Glomerular endothelial cell (primary cell): ENCODE results near the gene TMEM125. TPM values are rescaled to one million over a fixed set of nuclear protein-coding genes. Genes with fewer than 3 reads are reported as not detected.

ENCODE experiments used
- DNase-seq: peaks from one replicate; pipeline ENCODE4 v3.0.0-alpha.2; 2011; ENCODE audit warnings: low read depth, low spot score; ENCODE audit errors: extremely low read depth
- total RNA-seq: library from RNA; depleted of rRNA; stranded (reverse); fragments of >200 nt; gene quantifications from 2 replicates; pipeline ENCODE4 v1.2.3, GENCODE V29; 2015

The TMEM125 gene
- total RNA-seq, 1 donor from 2014 or later: not detected

DNA sequence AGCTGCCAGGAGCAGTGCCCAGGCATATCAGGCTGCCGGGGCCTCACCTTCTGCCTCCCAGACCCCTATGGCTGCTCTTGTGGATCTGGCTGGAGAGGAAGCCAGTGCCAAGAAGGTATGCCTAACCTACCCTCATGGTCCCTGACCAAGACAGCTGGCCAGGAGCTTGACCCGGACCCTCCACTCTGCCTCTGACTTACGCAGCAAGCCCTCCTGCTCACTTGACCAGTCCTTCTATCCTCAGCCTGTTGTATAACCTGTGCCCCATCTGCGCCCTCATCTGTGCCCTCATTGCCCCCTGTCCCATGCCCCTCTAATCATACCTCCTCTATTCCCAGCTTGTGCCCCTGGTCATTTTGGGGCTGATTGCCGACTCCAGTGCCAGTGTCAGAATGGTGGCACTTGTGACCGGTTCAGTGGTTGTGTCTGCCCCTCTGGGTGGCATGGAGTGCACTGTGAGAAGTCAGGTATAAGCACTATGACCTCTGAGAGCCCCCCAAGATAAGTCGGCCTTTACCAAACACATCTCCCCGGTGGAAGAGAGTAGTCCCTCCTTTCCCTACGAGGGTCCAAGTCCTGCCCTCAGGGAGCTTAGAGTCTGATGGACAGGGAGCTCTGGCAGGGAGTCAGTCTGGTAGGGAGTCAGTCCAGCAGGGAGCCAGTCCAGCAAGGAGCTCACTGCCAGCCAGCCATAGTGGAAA, 37.8 kb downstream of the TMEM125 start:
- DNase-seq: no peak

DNA sequence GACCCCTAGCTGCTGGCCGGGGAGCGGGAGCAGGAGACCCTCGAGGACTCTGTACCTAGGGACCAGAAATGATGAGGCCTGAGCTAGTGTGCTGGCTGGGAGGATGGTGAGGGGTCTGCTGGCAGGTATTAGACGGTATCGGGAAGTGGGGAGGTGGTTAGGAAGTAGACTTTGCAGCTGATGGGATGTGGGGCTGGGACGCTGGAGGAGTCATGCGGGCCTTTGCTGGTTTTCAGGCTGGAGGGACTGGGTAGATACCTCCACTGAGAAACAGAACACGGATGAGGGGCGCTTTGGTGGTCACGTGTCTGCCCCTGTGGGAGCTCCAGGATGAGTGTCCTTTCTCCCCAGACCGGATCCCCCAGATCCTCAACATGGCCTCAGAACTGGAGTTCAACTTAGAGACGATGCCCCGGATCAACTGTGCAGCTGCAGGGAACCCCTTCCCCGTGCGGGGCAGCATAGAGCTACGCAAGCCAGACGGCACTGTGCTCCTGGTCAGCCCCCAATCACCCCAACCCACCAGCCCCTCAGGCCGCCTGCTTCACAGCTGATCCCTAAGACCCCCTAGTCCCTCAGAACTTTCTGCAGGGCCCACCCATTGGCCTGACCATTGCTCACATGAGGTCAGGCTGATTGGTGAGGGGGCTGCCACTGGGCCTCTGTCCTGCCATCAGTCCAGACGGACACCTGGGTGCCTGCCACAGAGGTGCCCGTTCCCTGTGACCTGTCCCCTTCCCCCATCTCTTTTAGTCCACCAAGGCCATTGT, 39.0 kb downstream of the TMEM125 start:
- no peak for DNase-seq

DNA sequence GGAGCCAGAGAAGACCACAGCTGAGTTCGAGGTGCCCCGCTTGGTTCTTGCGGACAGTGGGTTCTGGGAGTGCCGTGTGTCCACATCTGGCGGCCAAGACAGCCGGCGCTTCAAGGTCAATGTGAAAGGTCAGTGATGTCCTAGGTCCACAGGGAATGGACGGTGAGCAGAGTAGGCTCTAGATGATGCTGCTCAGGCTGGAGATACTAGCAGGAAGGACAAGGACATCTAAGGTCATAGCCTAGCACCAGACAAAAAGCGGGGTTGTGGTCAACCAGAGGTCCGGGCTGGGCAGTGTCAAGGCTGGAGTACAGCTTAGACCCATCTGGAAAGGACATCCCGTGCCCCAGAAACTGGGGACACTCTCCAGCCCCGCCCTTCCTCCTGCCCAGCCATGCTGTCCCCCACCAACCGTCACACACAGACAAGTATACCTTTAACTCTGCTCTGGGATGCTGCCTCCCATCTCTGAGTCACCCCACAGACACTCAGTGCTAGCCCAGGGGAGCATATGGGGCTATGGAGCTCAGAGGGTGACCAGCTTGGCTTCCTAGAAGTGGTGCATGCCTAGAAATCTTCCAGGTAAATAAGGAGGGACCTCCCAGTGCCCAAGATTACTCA, 39.7 kb downstream of the TMEM125 start:
- DNase-seq: no peak

DNA sequence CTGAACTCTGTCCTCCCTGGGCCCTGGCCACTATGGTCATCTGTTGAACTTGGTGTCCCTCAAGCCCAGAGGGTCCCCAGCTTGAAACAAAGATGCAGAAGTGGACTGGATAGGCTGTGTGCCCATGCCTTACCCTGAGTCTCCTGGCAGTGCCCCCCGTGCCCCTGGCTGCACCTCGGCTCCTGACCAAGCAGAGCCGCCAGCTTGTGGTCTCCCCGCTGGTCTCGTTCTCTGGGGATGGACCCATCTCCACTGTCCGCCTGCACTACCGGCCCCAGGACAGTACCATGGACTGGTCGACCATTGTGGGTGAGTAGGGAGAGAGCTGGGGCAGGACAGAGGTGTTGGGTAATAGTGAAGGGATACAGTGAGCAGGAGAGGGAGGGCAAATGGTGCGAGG, 41.7 kb downstream of the TMEM125 start:
- no peak for DNase-seq

DNA sequence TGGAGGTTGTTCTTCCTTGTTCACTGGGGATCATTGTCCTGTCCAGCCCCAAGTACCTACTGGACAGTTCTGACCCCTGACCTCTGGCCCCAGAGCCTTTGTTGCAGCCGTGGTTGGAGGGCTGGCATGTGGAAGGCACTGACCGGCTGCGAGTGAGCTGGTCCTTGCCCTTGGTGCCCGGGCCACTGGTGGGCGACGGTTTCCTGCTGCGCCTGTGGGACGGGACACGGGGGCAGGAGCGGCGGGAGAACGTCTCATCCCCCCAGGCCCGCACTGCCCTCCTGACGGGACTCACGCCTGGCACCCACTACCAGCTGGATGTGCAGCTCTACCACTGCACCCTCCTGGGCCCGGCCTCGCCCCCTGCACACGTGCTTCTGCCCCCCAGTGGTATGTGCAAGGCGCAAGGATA, 42.4 kb downstream of the TMEM125 start:
- DNase-seq: no peak

DNA sequence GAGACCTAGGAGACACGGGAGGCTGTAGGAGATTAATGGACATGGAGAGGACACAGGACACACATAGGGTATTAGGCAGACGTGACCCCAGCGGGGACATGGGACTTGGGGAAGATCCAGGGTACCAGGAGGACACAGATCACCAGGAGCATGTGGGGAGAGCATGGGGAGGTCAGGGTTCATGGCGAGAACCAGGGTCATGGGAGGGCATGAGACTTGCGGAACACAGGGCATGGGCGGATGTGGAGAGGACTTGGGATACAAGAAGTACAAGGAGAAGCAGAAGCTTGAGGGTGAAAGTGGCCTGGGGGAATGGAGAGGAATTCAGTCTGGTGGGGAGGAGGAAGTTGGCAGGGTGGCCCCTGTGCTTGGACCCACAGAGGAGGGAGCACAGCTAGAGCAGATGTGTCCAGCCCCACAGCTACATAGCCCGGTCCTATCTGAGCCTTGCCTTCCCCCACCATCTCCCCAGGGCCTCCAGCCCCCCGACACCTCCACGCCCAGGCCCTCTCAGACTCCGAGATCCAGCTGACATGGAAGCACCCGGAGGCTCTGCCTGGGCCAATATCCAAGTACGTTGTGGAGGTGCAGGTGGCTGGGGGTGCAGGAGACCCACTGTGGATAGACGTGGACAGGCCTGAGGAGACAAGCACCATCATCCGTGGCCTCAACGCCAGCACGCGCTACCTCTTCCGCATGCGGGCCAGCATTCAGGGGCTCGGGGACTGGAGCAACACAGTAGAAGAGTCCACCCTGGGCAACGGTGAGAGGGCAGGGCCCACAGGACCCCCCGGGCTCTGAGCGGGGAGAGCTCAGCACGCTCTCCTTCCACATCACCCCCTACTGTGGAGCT, 43.1 kb downstream of the TMEM125 start:
- DNase-seq: no peak

DNA sequence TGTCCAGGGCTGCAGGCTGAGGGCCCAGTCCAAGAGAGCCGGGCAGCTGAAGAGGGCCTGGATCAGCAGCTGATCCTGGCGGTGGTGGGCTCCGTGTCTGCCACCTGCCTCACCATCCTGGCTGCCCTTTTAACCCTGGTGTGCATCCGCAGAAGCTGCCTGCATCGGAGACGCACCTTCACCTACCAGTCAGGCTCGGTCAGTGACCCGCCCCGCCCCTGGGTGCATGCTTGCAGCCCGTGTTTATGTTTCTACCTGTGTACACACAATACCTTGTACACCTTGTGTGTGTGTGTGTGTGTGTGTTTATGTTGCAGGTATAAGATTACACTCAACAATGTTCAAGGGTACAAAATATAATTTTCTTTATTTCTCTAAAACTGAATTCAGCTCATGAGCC, 44.0 kb downstream of the TMEM125 start:
- DNase-seq: no peak

DNA sequence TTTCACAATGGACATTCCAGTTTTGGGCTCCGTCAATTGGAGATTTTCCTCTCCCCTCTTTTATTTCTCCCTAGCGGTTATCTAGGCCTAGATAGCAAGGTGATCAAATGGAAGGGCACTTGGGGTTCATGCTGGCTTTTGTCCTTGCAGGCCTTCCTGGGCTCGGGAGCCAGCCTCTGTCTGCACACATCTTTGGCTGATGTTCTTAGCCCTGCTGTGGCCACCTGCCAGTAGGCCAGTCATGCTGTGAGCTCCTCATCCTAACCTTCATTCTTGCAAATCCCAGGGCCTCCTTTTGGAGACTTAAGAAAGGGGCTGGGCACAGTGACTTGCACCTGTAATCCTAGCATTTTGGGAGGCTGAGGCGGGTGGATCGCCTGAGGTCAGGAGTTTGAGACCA, 44.5 kb downstream of the TMEM125 start:
- no peak for DNase-seq

DNA sequence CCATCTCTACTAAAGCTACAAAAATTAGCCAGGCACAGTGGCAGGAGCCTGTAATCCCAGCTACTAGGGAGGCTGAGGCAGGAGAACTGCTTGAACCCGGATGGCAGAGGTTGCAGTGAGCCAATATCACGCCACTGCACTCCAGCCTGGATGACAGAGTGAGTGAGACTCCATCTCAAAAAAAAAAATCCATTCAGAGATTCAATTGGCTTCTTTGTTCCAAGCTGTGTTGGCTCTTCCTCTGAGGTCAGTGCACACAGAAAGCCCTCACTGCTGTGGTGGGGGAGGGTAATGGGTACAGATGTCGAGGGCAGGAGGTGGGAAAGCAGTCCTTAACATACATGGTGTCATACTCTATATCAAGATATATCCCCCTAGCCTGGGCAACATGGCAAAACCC, 45.7 kb downstream of the TMEM125 start:
- no peak for DNase-seq

DNA sequence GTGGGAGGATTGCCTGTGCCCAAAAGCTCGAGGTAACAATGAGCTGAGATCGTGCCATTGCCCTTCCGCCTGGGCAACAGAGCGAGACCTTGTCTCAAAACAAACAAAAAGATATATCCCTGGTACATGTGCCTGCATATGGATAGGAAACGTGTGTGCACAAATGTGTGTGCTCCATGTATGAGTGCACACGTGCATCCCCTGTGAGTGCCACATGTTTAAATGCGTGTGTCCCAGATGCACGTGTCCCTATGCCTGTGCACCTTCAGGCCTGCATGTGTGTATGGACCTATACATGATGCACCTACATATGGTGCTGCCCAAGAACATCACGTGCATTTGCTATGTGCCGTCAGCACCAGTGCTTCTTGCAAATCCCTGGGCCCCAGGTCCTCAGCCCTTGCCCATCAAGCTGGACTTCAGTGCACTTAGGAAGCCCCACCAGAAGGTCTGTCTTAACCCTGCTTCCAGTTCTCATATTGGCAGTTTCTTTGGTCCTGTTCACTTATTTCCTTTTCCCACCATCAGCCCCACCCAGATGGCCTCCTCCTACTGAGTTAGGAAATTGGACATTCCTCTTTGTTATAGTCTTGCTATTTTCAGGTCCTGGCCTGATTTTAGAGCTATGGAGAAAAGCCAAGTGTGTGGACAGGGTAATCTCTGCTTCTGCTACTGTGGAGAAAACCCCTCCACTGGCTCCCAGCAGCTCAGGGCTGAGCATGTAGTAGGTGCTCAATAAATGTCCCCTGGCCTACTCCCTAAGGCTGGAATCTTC, 46.4 kb downstream of the TMEM125 start:
- no peak for DNase-seq

DNA sequence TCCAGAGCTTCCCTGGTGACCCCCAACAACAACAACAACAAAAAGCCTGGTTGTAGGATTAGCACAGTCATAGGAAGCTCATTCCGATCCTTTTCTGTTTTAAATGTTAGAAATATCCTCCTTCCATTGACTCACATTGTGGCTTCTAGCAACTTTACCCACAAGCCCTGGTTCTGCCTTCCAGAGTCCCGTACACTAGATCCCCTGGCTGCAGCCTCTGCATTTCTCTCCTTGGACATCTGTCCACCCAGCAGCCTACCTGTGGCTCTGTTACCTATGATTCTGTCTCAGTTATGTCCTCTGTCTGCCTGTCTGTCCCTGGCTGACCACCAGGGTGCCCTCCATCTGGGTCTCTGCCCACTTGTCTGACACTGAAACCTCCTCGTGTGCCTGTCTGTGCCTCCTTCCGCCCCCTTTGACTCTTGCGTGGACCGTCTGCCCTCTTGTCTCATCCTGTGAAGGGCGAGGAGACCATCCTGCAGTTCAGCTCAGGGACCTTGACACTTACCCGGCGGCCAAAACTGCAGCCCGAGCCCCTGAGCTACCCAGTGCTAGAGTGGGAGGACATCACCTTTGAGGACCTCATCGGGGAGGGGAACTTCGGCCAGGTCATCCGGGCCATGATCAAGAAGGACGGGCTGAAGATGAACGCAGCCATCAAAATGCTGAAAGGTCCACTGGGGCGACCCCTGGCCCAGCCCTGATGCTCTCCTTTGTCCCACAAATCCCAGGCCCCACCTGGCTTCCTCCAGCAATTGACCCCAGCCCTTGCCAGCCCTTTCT, 47.1 kb downstream of the TMEM125 start:
- no peak for DNase-seq

DNA sequence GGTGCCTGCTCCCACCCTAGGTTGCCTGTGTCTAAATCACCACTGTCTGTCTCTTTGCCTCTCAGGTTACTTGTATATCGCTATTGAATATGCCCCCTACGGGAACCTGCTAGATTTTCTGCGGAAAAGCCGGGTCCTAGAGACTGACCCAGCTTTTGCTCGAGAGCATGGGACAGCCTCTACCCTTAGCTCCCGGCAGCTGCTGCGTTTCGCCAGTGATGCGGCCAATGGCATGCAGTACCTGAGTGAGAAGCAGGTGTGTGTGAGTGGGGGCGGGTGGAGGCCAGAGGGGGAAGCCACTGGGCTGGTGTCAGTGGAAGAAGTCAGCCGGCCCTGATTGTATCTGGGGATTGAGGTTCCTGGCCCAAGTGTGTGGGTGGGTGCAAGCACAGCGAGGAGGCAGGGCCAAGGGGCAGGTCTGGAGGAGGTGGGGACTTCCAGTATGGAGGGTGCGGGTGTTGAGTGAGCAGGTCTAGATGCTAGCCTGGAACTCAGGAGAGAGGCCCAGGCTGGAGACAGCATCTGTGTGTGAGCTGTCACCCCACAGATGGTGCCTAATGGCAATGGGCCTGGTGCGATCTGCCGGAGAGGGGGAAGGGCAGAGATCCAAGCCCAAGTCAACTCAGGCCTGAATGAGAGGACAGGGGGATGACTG, 48.2 kb downstream of the TMEM125 start:
- DNase-seq: no peak

DNA sequence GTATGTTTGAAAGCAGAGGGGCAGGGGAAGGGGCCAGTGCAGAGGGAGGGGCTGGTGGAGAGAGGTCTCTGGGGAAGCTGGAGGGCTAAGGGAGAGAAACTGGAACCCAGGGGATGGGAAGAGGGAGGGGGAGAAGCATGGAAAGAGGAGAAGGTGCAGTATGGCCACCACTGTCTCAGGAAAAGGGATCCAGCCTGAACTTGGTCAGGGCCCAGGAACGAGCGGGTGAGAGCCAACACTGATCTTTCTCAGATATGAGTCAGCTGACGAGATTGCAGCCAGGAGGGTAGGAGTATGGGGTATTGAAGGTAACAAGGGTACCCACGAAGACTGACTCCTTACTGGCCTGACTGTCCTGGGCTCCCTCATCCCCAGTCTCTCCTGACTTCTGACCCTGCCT, 49.0 kb downstream of the TMEM125 start:
- no peak for DNase-seq

DNA sequence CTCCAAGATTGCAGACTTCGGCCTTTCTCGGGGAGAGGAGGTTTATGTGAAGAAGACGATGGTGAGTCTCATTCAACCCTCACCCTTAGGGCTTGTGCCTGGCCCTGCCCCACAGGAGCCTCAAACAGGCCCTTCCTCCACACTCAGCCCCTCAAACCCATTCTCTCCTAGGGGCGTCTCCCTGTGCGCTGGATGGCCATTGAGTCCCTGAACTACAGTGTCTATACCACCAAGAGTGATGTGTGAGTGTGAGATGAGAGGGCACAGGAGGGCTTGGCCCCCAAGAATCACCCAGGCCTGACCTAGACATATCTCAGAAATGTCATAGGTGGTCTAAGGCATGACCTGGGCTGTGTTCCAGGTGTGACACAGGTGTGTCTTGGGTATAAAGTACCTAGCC, 49.5 kb downstream of the TMEM125 start:
- DNase-seq: no peak

DNA sequence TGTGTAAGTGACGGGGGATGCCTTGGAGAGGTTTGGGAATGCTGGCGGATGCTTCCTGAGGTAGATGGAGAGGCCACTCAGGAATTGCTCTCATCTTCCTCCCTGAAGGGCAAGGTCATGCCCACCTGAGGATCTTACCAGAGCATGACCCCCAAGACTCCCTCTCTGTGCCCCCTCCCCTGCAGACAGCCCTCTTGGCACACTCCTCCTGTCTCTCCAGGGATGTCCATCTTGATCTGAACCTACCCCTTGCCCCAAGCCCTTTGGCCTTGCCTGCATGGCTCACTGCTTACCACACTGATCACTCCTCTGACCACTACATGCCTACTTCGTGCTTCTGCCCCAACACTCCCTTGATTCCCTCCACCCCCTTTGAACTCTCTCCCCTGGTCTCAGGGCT, 50.0 kb downstream of the TMEM125 start:
- no peak for DNase-seq

DNA sequence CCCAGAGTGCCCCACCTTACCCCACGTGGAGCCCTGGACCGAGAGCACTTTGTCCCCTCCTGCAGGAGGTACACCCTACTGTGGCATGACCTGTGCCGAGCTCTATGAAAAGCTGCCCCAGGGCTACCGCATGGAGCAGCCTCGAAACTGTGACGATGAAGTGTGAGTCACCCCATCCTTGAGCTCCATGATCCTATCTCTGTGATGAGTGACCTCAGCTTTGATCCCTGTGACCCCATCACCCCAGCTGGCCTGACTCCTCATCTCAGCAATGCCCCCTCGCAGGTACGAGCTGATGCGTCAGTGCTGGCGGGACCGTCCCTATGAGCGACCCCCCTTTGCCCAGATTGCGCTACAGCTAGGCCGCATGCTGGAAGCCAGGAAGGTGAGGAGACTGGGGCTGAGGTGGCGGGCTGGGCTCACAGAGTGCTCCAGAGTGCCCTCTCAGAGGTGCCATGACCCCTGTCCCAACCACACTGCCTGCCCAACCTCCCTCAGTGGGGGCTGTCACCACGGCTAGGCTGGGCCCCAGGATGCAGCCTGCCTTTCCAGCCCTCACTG, 51.6 kb downstream of the TMEM125 start:
- DNase-seq: no peak

DNA sequence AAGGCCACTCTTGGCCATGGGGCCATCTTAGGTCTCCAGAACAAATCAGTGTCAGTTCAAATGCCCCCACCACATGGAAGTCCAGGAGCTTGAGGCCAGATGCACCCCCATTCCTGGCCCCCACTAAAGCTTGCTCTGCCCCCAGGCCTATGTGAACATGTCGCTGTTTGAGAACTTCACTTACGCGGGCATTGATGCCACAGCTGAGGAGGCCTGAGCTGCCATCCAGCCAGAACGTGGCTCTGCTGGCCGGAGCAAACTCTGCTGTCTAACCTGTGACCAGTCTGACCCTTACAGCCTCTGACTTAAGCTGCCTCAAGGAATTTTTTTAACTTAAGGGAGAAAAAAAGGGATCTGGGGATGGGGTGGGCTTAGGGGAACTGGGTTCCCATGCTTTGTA, 52.7 kb downstream of the TMEM125 start:
- DNase-seq: no peak
